Fibroblast of pulmonary artery (primary cell): ENCODE measurements around the gene NFASC.

Experiments used
- DNase-seq: peaks from one replicate; pipeline ENCODE4 v3.0.0-alpha.2; 2010; ENCODE audit warnings: low read depth
- H3K4me3 ChIP-seq: replicated peaks from 2 replicates; pipeline ENCODE4 v1.5.1; 2011; ENCODE audit warnings: low read depth, mild to moderate bottlenecking, control low read depth, low read length, moderate library complexity
- CTCF ChIP-seq: IDR thresholded peaks from 2 replicates; pipeline ENCODE4 v1.5.1; 2011; ENCODE audit warnings: mild to moderate bottlenecking, control low read depth, low read length, inconsistent platforms; ENCODE audit errors: missing control alignments

Gene NFASC

DNA sequence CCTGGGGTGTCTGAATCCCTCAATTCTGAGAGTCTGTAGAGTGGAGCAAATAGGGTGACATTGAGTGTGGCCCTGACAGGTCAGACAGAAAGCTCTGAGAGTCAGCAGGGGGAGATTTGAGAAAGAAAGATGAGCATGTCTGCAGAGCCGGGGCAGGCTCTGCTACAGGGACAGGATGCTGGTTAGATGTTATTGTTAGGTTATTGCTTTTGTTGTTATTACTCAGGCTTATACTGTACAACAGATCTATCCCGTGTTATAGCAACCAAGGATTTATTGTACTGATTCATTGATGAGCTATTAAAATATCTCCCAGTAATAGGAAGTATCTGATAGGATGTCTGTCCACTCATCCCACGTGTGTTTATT, 59.5 kb downstream of the NFASC start:
- H3K4me3 ChIP-seq = no peak overlapping the region
- no peak for TF ChIP-seq CTCF
- no peak for DNase-seq

DNA sequence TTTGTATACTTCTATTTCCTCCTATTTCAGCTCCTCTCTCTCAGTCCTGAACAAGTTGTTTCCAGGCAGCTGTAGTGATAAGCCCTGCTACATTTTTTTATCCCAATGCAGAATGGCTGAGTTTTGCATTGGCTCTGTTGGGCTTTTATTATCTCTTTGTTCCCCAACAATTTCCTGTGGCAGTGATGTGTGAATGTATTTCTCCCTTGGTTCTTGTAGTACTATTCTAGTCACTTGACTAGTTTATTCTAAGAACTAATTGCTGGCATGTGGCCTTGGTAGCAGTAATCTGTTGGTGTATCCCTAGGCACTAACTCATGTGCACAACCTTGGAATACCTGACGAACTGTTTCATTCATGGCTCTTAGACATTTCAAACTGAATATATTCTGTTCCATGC, 60.7 kb downstream of the NFASC start:
- DNase-seq = no peak
- TF ChIP-seq CTCF = no peak
- H3K4me3 ChIP-seq = no peak overlapping the region

DNA sequence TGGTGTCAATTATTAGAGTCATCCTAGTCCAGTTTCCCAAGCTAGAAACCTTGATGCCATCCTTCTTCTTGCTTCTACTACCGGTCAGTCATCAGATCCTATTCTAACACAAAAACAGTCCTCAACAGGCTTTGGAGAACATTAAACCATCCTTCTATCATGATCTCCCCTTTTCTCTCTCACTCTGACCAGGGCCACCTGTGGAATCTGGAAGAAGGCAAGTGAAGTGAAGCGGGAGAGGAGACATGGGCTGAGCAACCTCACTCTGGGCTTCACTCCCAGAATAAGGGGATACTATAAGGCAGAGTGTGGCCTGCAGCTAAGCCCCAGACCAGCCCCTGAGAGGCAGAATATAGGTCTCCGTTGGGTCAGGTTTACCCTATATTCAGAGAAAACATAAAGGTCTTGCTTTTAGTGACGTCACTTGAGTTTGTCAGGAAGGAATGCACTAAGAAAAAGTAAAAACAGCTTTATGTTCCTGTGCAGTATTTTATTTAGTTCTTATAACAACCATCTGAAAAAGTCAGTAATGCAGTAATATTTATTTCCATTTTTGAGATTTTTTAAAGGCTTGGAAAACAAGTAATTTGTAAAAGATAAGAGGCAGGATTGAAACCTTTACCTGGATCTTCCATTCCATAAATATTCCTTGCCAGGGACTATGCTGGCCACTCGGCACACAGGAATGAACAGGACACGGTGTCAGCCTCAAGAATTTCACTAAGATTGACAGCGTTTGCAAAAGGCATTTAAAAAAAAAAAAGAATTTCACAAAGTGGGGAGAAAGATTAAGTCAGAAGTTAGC, 61.3 kb downstream of the NFASC start:
- TF ChIP-seq CTCF = no peak
- no peak overlapping the region for H3K4me3 ChIP-seq

DNA sequence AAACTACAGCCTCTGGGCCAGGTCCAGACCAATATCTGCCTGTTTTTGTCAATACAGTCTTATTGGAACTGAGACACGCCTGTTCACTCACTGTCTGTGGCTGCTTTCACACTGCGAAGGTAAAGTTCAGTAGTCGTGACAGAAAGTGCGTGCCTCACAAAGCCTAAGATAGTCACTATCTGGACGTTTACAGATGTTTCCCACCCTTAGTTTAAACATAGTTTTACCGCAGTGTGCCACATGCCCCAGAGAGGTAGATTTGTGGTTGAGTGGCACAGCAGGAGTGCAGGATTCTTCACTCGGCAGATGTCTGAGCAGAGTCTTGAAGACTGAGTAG, 61.9 kb downstream of the NFASC start:
- no peak overlapping the region for H3K4me3 ChIP-seq
- TF ChIP-seq CTCF = no peak
- no peak for DNase-seq

More for the DNA sequence above, 61.3 kb downstream of the NFASC start:
- no peak for DNase-seq

DNA sequence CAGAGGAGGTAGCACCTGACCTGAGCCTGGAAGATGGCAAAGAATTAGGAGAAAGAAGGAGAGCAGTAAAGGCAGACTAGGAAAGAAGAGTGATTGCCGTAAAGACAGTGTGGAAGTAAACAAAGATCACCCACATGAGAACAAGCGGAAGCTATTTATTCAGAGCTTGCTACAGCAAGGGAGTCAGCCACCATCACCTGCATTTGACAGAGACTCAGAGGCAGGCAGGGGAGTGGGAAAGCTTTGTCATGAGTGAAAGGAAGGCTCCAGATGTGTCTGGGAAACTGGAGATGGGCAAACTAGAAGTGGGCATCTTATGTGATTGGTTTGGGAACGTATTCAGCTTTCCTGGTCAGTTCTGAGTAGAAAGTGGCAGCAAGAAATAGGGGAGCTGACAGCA, 64.5 kb downstream of the NFASC start:
- TF ChIP-seq CTCF = no peak
- H3K4me3 ChIP-seq = no peak overlapping the region

DNA sequence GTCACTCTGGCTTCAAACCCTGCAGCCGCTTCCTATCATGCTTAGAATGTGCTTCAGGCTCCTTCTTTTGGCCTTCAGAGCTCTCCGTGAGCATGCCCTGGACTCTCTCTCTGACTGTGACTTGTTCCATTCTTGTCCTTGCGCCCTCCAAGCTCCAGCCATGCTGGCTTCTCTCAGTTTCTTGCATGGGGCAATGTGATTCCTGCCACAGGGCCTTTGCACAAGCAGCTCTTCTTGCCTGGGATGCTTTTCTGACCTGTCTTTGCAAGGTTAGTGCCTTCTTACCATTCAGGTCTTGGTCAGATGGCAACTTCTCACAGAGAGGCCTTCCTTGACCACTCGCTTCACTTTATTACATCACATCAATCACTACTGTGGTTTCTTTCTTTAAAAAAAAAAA, 66.1 kb downstream of the NFASC start:
- H3K4me3 ChIP-seq = no peak overlapping the region
- TF ChIP-seq CTCF = no peak
- no peak for DNase-seq

More for the DNA sequence above, 64.5 kb downstream of the NFASC start:
- no peak for DNase-seq

DNA sequence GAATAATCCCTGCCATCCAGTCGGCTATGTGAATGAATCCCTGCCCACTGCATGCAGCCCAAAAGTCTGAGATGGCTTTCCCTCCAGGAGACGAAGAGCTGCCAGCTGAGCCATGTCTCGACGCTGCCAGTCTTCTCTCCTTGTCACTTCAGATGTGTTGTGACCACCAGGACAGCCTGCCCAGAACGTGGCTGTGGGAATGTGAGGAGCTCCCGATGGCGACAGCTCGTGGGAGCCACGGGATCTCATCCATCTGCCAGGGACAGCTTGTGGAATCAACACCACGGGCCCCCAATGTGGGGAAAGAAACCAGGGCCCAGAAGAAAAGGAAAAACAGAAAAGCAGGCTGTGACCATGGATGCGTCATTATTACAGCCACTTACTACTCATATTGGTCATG, 67.2 kb downstream of the NFASC start:
- no peak for DNase-seq
- no peak overlapping the region for H3K4me3 ChIP-seq
- TF ChIP-seq CTCF = no peak
